DND-41 (cell line): ENCODE data around the gene NOC4L.

Experiments
- ATAC-seq: fragments of 200-7000 bp; cut with Tn5 transposase; 3 replicates; pipeline ENCODE4 v1.9.1; 2021; ENCODE audit warnings: low read depth; ENCODE audit not compliant: insufficient read depth
- DNase-seq: peaks from one replicate; pipeline ENCODE4 v3.0.0-alpha.2; 2020
- H2AFZ ChIP-seq: 2 replicates; pipeline ENCODE4 v1.6.0; 2012; ENCODE audit warnings: low read depth, low read length
- H3K27ac ChIP-seq: 2 replicates; pipeline ENCODE4 v1.5.1; 2012; ENCODE audit warnings: low read length, inconsistent platforms
- H3K27me3 ChIP-seq: fragments of 200-600 bp; sonication (generic); 2 replicates; pipeline ENCODE4 v1.6.0; 2012; ENCODE audit warnings: low read length, mild to moderate bottlenecking, inconsistent platforms; ENCODE audit not compliant: insufficient read depth, poor library complexity
- H3K36me3 ChIP-seq: 2 replicates; pipeline ENCODE4 v1.5.1; 2012; ENCODE audit warnings: low read length, inconsistent platforms; ENCODE audit not compliant: insufficient read depth
- H3K4me1 ChIP-seq: 2 replicates; pipeline ENCODE4 v1.5.1; 2012; ENCODE audit warnings: mild to moderate bottlenecking, low read length; ENCODE audit not compliant: insufficient read depth
- H3K4me2 ChIP-seq: 2 replicates; pipeline ENCODE4 v1.6.0; 2012; ENCODE audit warnings: mild to moderate bottlenecking, moderate library complexity, low read length, inconsistent platforms; ENCODE audit not compliant: insufficient read depth
- H3K4me3 ChIP-seq, 2 experiments: fragments of 200-600 bp in 1 of 2; shearing (Covaris generic) in 1 of 2; 2 replicates each; pipeline ENCODE4 v1.5.1; 2012 to 2016; ENCODE audit warnings: inconsistent platforms in 2 of 2, low read length in 2 of 2, mild to moderate bottlenecking in 2 of 2, low read depth in 1 of 2, moderate library complexity in 1 of 2
- H3K79me2 ChIP-seq: 2 replicates; pipeline ENCODE4 v1.6.0; 2012; ENCODE audit warnings: low read length, inconsistent platforms; ENCODE audit not compliant: insufficient read depth
- H3K9ac ChIP-seq: 2 replicates; pipeline ENCODE4 v1.6.0; 2012; ENCODE audit warnings: low read depth, mild to moderate bottlenecking, inconsistent platforms, low read length, moderate library complexity
- H3K9me3 ChIP-seq: 2 replicates; pipeline ENCODE4 v1.5.1; 2012; ENCODE audit warnings: low read length, moderate library complexity, mild to moderate bottlenecking, inconsistent platforms; ENCODE audit not compliant: insufficient read depth, severe bottlenecking
- H4K20me1 ChIP-seq: 2 replicates; pipeline ENCODE4 v1.6.0; 2012; ENCODE audit warnings: low read length; ENCODE audit not compliant: insufficient read depth
- CTCF ChIP-seq: IDR thresholded peaks from 2 replicates; pipeline ENCODE4 v1.5.1; 2012; ENCODE audit warnings: borderline replicate concordance, low read length, moderate library complexity, mild to moderate bottlenecking; ENCODE audit not compliant: poor library complexity, severe bottlenecking; ENCODE audit errors: extremely low read depth
- EZH2 ChIP-seq: IDR thresholded peaks from 3 replicates; pipeline ENCODE4 v1.6.1; 2012; ENCODE audit warnings: borderline replicate concordance, low read depth, mild to moderate bottlenecking, moderate library complexity, low read length, inconsistent platforms; ENCODE audit not compliant: severe bottlenecking

Gene NOC4L

GRCh38 chr12:132171293-132171967 lies 27.2 kb downstream of the NOC4L start:
- H3K4me1 ChIP-seq: no peaks in the 10 kb centered on the region
- H3K9me3 ChIP-seq: no peaks in the 10 kb centered on the region
- no peak overlapping the region for H3K27ac ChIP-seq
- no peaks in the 10 kb centered on the region for H4K20me1 ChIP-seq
- no peaks in the 10 kb centered on the region for H3K36me3 ChIP-seq
- H3K27me3 ChIP-seq: no peaks in the 10 kb centered on the region
- no peak overlapping the region for H3K4me2 ChIP-seq
- no peak for TF ChIP-seq EZH2
- TF ChIP-seq CTCF: no peak
- H2AFZ ChIP-seq: no peak overlapping the region
- H3K9ac ChIP-seq: no peak overlapping the region
- H3K79me2 ChIP-seq: no peaks in the 10 kb centered on the region
- no peak overlapping the region for H3K4me3 ChIP-seq
- DNase-seq: no peak
- no peak for ATAC-seq

DNA sequence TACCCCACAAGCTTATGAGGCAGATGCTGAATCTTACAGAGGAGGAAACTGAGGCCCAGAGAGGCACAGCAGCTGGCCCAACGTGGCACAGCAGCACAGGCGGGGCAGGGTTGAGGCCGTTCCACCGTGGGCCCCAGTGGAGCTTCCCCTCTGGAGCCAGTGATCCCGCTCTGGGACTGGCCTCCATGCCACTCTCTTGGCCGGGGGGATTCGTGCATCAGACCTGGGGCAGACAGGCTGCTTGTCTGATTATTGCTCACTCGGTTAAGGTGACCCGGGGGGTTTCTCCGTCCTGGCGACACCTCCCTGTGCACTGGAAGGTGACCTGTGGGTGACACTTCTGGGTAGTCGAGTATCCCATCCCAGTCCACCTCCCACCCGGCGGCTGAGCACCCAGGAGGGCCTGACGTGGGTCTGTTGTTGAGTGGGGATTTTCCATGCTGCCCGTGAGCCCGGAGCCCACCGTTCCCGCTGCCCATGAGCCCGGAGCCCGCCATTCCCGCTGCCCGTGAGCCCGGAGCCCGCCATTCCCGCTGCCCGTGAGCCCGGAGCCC lies 27.8 kb downstream of the NOC4L start:
- no peak overlapping the region for H3K9ac ChIP-seq
- TF ChIP-seq EZH2 (no peak), CTCF (no peak)

DNA sequence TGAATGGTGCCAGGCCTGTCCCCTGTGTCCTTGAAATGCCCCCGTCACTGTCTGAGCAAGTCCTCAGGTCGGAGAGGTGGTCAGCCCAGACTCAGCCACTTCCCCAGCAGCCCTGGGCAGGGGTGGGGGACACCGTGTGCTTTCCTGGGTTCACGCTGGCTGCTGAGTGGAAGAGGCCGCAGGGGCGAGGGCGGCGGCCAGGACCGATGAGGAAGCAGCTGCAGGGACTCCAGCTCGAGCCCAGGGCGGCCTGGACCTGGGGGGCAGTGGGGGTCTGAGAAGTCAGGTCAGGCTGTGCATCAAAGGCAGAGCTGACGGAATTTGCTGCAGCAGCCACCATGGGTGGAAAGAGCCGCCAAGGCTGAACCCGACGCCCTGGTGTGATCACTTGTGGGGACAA lies 28.4 kb downstream of the NOC4L start:
- Histone ChIP-seq H3K4me2 (no peak overlapping the region), H3K9ac (no peak overlapping the region), H3K27me3 (no peaks in the 10 kb centered on the region)

More for the DNA sequence above, 27.8 kb downstream of the NOC4L start:
- Histone ChIP-seq H3K36me3 (no peaks in the 10 kb centered on the region), H4K20me1 (no peaks in the 10 kb centered on the region), H3K9me3 (no peaks in the 10 kb centered on the region), H3K4me2 (no peak overlapping the region), H3K4me3 (no peak overlapping the region), H3K27ac (no peak overlapping the region), H2AFZ (no peak overlapping the region), H3K79me2 (no peaks in the 10 kb centered on the region), H3K27me3 (no peaks in the 10 kb centered on the region), H3K4me1 (no peaks in the 10 kb centered on the region)
- DNase-seq (no peak), ATAC-seq (no peak)

More for the DNA sequence above, 28.4 kb downstream of the NOC4L start:
- ATAC-seq: no peak
- no peaks in the 10 kb centered on the region for H3K4me1 ChIP-seq
- H3K79me2 ChIP-seq: no peaks in the 10 kb centered on the region
- TF ChIP-seq EZH2: no peak
- no peak for TF ChIP-seq CTCF
- DNase-seq: no peak
- H3K4me3 ChIP-seq: no peak overlapping the region
- no peaks in the 10 kb centered on the region for H3K36me3 ChIP-seq
- no peak overlapping the region for H3K27ac ChIP-seq
- no peak overlapping the region for H2AFZ ChIP-seq
- no peaks in the 10 kb centered on the region for H4K20me1 ChIP-seq
- no peaks in the 10 kb centered on the region for H3K9me3 ChIP-seq
